GM18907 (cell line): ENCODE measurements around the gene CARS1.

Experiments used
- ATAC-seq: cut with Tn5 transposase; IDR thresholded peaks from one replicate; pipeline ENCODE4 v1.9.1; 2021; ENCODE audit warnings: mild to moderate bottlenecking, moderate library complexity; ENCODE audit not compliant: unreplicated experiment

CARS1 gene

DNA sequence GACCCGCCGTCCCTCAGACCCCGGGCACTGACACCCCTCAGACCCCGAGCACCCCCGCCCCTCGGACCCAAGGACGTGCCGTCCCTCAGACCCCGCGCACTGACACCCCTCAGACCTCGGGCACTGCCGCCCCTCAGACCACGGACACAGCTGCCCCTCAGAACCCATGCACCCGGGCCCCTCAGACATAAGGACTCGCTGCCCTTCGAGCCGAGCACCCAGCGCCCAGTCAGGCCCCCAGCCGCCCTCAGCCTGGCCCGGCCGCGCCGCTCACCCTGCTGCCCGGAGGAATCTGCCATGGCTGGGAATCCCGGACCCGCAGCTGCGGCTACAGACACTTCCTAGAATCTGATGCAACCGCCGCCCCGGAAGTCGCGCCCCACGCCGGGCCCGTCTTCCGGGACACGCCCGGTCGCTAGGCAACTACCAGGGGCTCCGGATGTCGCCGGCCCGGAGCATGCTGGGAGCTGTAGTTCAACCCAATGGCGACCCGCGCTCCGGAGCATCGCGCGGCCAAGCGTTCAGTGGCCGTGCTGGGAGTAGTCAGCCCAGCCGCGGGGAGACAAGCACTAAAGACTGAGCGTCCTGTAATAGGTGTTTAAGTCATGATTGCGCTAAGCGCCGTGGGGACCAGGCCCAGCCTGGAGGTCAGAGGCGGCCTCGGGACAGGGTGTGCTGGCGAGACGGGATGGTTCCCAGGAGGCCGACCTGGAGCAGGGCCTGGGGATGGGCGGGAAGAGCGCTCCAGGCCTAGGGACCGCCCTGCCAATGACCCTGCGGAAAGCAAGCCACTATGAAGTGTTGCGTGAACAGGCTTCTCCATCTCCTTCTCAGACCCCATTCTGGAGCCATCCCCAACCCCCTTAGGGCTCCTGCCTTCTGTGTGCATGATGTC lies at the start of gene CARS1:
CARS1 (minus strand) TSS at position 355 of the 895 bp plus-strand sequence; CDS start at position 299, 56 bp downstream.
- ATAC-seq, result peak; percentile 93

DNA sequence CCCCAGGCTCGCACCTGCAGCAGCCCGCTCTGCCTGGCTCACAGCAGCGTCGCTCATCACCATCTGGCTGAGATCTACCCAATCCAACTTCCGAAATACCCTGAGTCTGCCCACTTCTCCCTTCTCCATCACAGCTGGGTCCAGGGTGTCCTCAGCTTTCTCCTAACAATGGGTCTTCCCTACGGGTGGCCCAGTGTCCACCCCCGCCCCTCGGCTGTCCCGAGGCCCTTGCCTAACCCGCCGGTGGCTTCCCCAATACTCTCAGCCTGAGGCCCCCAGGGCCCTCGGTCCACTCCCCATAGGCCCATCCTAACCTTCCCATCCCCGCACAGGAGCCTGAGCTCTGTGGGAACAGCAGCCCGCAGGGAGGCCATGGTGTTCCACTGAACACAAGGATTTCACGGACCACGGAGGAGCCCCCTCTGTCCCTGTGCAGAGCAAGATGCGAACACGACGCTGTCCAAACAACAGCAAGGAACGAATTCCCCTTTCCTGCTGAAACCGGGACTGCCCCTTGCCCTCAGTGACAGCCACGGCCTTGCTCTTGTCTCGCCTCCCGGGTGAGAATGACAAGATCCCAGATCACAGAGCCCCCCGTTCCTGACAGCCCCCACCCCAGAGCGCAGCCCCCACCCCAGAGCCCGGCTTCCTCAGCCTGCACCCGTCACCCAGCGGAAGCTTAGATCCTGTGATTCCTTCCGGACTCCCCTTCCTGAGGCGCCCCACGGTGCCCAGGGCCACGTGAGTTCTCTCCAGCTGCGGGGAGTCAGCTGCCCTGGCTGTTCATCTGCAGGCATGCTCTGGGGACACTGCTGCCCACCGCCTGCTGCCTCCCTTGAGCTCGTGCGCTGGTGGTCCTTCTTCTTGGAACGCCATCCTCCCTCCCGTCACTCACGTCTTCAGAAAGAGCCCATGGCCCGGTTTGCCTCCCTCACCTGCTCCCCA lies 48.8 kb upstream of the CARS1 start:
- no peak for ATAC-seq

DNA sequence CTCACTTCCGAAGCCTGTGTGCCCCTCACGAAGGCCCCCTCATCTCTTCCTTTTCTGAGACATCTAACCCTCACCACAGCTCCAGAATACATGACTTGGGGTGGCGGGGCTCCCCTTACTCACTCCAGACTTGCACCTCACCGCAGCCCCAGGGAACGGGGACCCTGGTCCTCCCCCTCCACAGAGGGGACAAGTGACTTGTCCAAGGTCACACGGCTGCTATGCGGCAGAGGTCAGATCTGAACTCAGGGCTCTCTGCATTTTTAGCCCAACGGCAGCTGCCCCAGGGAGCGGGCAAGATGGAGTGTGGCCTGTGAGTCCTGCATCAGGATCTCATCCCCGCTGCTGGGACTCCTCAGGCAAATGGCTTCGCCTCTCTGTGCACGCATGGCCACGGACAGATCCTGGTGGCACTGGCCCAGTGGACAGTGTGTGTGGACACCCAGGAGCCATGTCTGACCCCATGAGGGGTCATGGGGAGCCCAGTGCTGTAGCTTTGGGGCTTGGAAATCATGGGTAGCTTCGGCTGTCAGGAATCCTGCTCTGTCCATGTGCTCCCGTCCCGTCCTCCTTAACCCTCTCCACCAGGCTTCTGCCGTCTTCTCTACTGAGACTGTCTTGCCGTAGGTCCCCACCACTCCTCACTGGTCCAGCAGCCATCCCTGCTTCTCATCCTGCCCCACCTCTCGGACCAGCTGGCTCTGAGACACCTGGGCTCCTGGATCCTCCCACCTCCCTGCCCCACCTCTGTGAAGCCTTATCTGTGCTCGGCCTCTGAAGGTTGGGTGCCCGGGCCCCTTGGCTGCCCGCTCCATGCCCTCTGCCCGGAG lies 48.0 kb upstream of the CARS1 start:
- no peak for ATAC-seq

DNA sequence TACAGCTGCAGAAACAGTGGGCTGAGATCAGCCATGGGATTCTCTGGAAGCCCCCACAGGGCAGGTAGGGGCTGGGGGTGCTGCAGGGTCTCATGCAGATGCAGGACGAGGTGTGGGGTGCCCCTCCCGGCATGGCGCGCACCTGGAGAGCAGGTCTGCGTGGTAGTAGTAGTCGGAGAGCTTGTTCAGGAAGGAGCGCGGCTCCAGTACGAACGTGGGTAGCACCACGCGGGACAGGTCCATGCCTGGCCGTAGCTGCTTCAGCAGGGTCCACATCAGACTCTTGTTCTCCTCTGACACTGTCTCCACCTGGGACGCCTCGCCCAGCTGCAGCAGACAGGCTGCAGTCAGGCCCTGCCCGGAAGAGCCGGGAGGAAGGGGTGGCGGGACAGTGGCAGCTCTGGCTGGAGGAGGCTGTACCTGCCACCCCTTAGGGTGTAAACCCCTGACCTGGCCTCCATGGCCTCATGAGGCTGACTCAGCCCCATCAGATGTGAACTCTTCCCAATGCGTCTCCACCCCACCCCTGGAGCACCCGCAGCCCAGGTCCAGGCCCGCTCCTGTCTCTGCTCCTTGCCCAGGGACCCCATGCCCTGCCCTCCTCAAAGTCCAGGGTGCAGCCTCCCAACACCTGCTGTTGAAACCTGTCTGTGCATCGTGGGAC lies 47.0 kb upstream of the CARS1 start:
- no peak for ATAC-seq

DNA sequence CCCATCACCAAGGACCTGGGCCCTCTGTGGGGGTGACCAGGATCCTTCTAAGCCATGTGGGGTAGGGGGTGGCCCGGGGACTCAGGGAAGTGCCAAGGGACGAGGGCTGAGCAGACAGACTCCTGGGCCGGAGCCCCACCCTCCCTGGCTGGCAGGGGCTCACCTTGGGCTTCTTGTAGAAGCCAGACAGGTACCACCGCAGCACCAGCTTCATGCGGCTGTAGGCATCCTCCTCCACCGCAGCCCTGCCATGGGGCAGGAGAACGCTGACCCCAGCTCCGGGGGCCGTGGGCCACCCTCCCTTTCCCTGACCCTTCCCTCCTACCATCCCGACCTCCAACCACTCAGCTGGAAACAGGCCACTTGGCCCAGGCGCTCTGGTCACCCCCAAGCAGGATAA lies 45.9 kb upstream of the CARS1 start:
- no peak for ATAC-seq

DNA sequence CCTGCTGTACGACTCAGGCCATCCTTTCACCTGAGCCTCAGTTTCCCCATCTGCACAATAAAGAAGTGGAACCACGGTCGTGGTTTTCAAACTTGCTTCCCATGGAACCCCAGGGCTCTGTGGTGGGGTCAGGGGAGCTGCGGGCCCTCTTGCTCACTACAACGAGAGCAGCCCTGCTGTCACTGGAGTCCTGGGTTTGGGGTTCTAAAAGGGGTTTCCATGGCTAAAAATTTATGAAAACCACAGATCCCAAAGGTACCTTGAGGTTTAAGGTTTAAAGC lies 45.4 kb upstream of the CARS1 start:
- ATAC-seq, result no peak

DNA sequence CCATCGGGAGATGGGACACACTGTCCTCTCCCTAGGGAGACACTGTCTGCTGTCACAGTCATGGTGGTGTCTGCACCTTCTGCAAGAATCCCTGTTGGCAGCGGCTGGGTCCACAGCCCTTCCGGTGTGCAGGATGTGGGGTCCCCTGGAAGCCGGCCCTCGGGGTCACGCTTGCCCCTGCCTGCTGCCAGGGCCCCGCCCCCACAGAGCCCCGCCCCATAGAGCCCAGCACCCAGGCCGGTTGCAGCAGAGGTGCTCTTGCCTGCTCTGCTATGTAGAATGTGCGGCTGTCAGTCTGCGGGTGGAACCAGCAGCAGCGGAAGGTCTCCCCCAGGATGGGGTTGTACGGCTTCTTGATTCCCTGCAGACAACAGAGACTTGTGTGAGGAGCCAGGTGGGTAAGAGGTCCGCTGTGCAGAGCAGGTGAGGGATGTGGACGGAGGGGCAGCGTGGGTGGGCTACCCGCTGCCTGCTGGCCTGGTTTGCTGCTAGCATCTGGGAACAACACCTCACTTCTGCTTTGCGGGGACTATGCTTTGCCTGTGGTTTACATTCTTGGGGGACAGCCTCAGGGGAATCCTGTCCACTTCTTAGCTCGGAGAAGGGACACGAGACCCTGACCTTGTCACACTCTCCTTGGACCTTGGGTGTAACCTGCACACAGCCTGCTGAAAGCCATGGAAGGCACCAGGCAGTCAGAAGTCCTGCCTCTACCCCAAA lies 44.9 kb upstream of the CARS1 start:
- ATAC-seq, result no peak

DNA sequence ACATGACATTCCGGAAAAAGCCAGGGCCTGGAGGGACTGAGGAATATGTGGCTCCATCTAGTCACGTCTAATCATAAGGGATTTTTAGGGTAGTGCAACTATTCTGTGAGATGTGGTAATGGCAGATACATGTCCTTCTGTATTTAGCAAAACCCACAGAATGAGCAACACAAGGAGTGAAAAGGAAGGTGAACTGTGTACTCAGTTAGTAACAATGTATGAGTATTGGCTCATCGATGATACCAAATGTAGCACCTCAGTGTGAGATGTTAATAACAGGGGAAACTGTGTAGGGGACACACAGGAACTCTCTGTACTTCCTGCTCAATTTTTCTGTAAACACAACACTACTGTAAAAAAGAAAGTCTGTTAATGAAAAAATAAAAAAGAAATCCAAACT lies 42.0 kb upstream of the CARS1 start:
- ATAC-seq, result no peak

DNA sequence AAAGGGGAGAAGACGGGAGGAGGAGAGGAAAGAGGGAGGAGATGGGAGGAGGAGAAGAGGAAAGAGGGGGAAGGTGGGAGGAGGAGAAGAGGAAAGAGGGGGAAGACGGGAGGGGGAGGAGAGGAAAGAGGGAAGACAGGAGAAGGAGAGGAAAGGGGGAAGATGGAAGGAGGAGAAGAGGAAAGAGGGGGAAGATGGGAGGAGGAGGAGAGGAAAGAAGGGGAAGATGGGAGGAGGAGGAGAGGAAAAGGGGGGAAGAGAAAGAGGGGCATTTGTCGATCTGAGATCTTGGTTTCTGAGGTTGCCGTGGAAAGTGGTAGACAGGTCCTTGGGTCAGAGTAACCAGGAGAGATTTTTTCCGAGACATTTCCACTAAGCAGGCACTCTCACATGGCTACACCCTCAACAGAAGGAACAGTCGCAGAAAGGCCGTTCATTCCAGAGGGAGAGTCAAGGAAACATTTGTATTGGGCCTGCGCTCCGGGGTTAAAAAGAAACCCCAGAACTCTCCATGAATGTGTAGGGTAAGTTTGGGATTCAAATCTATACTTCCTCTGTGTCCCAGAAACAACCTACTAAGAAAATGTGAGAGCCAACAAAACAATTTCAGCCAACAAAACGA lies 39.8 kb upstream of the CARS1 start:
- ATAC-seq, result no peak

DNA sequence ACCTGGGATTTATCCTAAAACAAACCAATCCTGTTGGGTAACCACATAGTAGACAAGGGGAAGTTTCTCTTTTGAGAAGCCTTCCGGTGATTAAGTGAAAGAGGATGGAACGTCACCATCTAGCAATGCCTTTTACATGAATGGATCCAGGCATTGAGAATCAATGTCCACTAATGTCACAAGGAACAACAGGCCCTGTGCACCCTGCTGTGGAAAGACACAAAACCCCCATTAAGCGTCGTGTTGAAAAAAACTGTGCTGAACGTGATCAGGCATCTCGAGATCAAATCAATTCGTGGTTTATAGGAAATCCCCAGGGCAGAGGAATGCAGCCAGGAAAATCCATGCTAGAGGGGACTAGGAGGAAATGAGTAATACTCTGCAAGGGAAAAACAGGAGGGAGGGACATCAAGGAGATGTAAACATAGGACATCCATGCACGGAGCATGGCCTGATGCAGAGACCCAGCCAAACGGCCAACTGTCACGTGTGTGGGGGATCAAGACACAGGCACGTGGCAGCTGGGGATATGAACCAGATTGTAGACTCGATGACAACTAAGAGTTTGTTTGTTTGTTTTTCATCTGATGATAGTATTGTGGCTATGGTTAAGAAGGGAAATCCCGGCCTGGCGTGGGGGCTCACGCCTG lies 38.6 kb upstream of the CARS1 start:
- ATAC-seq, result no peak

DNA sequence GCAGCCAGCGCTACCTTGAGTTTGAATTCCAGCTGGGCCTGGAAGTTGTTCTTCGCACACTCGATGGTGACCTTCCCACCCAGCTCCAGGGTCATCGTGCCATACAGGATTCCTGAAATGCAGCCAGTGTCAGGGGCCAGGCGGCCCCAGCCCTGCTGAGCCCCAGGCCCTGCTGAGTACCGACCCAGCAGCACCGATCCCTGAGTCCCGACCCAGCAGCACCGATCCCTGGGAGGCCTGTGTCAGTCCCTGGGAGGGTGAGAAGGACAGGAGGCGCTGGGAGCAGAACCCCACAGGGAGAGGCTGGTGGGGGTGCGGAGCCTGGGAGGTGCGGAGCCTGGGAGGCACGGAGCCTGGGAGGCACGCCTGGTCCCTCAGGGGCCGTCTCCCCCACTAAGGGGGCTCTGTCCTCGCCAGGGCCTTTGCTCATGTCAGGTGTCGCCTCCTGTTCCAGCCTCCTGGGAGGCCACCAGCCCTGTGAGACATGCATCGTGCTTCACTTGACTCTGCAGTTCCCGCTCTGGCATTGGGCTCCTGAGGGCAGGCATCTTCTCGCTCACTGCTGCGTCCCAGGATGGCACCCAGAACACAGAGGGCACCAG lies 37.1 kb upstream of the CARS1 start:
- ATAC-seq, result no peak

DNA sequence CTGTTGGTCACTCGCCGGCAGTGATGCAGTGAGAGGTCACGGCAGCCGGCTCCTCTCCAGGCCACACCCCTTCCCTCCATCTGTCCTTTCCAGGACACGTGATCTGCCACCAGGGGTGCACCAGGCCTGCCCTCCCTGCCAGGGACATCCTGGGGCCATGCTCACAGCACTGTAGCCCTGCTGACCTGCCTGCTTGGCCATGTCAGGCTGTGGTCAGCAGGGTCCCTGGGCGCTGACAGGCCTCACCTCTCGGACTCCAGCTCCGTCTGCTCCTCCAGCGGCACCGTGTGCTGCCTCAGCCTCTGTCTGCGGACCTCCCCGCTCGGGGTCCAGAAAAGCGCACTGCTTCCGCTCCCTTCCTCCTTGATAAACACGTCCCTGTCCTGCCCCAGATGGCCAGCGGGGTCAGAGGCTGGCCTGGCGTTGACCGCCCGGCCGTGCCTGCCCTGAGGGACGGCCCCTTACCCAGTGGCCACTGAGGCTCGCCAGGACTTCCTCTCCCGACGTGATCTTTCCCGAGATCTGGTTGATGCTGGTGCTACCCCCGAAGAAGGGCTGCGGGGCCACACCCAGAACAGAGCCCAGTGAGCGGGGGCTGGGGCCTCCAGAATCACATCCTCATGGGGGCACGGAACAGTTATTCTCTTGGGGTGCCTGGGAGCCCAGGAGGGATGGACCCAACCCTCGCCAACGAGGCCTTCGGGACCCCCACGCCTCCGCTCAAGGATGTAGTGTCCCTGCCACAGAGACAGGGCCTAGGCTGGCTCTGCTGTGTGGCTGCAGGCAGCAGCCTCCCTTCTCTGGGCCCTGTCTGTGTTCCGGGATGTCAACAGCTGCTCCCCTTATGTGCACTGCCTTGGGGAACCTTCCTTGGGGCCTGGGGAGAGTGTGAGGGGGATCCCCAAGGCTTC lies 36.3 kb upstream of the CARS1 start:
- ATAC-seq, result no peak

DNA sequence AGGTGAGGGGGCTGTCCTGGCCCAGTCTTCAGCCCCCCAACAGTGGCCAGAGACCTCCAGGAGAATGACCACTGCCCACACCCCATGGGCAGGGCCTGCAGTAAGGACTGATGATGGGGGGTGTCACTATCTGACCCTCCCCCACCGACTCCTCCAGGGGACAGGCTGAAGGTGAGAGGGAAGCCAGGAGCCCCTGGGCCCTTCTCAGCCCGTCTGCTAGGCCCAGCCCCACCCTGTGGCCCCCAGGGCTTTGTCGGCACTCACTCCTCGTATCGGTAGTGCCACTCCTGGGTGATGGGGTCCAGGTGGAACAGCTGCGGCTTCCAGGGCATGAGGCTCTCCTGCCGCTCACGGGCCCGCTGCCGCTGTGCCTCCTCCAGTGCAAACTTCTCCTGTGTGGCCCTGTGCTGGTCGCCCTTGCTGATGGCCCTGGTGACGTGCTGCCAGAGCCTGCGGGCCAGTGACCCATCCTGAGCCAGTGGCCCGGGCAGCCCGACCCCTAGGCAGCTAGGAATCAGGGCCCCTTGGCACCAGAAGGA lies 35.4 kb upstream of the CARS1 start:
- ATAC-seq, result no peak

DNA sequence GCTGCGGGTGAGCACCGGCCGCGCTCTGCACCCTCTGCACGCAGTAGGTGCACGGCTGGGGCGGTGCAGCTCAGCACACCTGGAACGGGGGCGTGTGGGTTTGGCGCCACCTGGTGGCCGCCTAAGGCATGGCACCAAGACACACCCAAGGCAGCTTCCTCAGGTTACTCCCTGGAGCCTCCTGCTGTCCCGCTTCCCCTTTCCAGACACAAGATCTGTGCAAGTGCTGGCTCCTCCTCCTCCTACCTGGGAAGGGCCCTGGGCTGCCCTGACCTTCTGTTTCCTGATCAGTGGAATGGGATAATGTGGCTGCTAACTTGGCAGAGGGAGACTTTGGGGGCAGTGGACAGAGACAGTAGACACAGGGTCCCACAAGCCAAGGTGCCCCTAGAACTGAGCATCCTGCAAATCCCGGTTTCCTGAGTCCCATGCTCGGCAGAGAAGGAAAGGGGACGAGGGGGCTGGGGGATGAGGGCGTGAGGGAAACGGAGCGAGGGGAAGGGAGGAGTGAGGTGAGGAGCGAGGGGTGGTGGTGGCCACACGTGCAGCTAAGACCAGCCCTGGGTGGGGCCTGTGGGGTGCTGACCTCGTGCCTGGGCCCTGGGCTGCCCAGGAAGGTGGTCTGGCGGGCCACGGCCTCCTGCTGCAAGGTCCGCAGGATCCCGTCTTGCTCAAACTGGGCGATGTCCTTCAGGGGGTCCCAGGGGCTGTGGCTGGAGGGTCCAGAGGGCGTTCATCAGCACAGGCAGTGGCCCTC lies 34.8 kb upstream of the CARS1 start:
- peak; percentile 69 for ATAC-seq

DNA sequence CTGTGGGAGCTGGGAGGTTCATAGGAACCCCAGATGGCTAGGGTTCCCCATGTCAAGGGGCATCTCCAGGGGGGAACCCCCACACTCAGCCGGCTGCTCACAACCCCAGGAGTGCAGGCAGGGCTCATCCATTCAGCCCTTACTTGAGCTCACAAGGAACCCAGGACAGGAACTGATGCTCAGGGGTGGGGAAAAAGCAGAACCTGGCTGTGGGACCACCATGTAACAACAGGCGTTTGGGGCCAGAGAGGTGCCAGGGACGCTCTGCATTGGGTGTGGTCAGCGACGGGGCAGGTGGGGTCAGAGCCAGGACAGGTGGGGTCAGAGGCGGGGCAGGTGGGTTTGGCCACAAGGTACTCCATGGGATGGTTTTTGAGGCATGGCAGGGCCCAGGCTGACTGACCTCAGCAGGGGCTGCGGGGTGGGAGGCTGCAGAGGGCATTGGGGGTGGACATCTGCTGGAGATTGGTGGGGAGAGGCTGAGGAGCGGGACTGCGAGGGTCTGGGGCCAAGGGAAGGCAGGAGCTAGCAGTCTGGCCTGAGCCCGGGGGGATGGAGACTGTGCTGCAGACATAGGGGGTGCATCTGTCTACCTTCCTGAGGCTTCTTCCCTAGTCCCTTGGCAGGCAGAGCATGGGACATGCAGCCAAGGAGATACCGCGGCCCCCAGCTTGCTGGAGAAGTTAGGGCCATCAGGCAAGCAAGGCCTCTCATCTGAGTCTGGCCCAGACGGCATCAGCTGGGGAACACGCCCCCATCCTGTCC lies 34.0 kb upstream of the CARS1 start:
- no peak for ATAC-seq
